CD14-positive monocyte (primary cell): ENCODE results near the gene CEP112. TPM values are rescaled to one million over a fixed set of nuclear protein-coding genes. Genes with fewer than 3 reads are reported as not detected.

Source experiments
- DNase-seq, 3 donors: peaks; one replicate each; pipeline ENCODE4 v3.0.0-alpha.2; 2011 to 2022
- H2AFZ ChIP-seq: 2 replicates; pipeline ENCODE4 v1.6.0; 2012; ENCODE audit warnings: mild to moderate bottlenecking, low read depth, low read length, inconsistent platforms; ENCODE audit not compliant: insufficient read depth, poor library complexity, severe bottlenecking
- H3K27ac ChIP-seq, 2 donors: 1 replicate in 1 of 2; 2 replicates in 1 of 2; pipeline ENCODE4 v1.5.1; 2012 to 2013; ENCODE audit warnings: low read length in 2 of 2, control low read depth in 1 of 2, inconsistent platforms in 1 of 2, low read depth in 1 of 2, mild to moderate bottlenecking in 1 of 2
- H3K27me3 ChIP-seq, 2 donors: one replicate each; pipeline versions ENCODE4 v1.6.0 to v1.6.1; 2011 to 2013; ENCODE audit warnings: low read length in 2 of 2; ENCODE audit not compliant: control insufficient read depth in 2 of 2, insufficient read depth in 2 of 2
- H3K36me3 ChIP-seq, 2 donors: replicated peaks in 1 of 2; 1 replicate in 1 of 2; 2 replicates in 1 of 2; pipeline versions ENCODE4 v1.5.1 to v1.6.1; 2012 to 2013; ENCODE audit warnings: low read length in 2 of 2, control low read depth in 1 of 2, inconsistent platforms in 1 of 2, mild to moderate bottlenecking in 1 of 2; ENCODE audit not compliant: insufficient read depth in 2 of 2, control insufficient read depth in 1 of 2
- H3K4me1 ChIP-seq, 2 donors: 1 replicate in 1 of 2; 2 replicates in 1 of 2; pipeline versions ENCODE4 v1.5.1 to v1.6.1; 2012 to 2013; ENCODE audit warnings: low read length in 2 of 2, control low read depth in 1 of 2, inconsistent platforms in 1 of 2, mild to moderate bottlenecking in 1 of 2, moderate library complexity in 1 of 2; ENCODE audit not compliant: insufficient read depth in 2 of 2, control insufficient read depth in 1 of 2
- H3K4me2 ChIP-seq: replicated peaks from 2 replicates; pipeline ENCODE3; 2012; ENCODE audit warnings: low read length, moderate library complexity, mild to moderate bottlenecking; ENCODE audit not compliant: poor library complexity, severe bottlenecking; ENCODE audit errors: extremely low read depth
- H3K4me3 ChIP-seq, 3 experiments: fragments of 200-600 bp in 1 of 3; sonication (generic) in 1 of 3; replicated peaks in 1 of 3; 1 replicate in 2 of 3; 2 replicates in 1 of 3; pipeline ENCODE4 v1.5.1; 2011 to 2013; ENCODE audit warnings: low read length in 3 of 3, mild to moderate bottlenecking in 3 of 3, control low read depth in 2 of 3, low read depth in 2 of 3, inconsistent platforms in 1 of 3, moderate library complexity in 1 of 3
- H3K79me2 ChIP-seq: 2 replicates; pipeline ENCODE4 v1.6.0; 2012; ENCODE audit warnings: mild to moderate bottlenecking, control low read depth, inconsistent platforms, low read length, moderate library complexity; ENCODE audit not compliant: insufficient read depth
- H3K9ac ChIP-seq: 2 replicates; pipeline ENCODE4 v1.6.0; 2017; ENCODE audit warnings: low read length, mild to moderate bottlenecking; ENCODE audit not compliant: insufficient read depth, poor library complexity, severe bottlenecking
- H3K9me3 ChIP-seq, 2 donors: replicated peaks in 1 of 2; 1 replicate in 1 of 2; 2 replicates in 1 of 2; pipeline versions ENCODE4 v1.5.1 to v1.6.1; 2012 to 2013; ENCODE audit warnings: low read length in 2 of 2, control low read depth in 1 of 2; ENCODE audit not compliant: control insufficient read depth in 1 of 2, insufficient read depth in 1 of 2
- H4K20me1 ChIP-seq: 2 replicates; pipeline ENCODE4 v1.6.0; 2012; ENCODE audit warnings: mild to moderate bottlenecking, low read length, control low read depth, moderate library complexity; ENCODE audit not compliant: insufficient read depth
- H3K27ac Mint-ChIP-seq, 7 donors: one replicate each; pipeline ENCODE4 v1.8.0; 2020; ENCODE audit warnings: mild to moderate bottlenecking in 7 of 7, mixed read lengths in 7 of 7, moderate library complexity in 6 of 7, inconsistent platforms in 2 of 7
- H3K27me3 Mint-ChIP-seq, 3 donors: one replicate each; pipeline ENCODE4 v1.8.0; 2021 to 2022; ENCODE audit warnings: low read depth in 3 of 3, mild to moderate bottlenecking in 3 of 3, mixed read lengths in 3 of 3, moderate library complexity in 3 of 3, inconsistent platforms in 1 of 3
- H3K36me3 Mint-ChIP-seq, 2 donors: one replicate each; pipeline ENCODE4 v1.8.0; 2020; ENCODE audit warnings: mixed read lengths in 2 of 2, inconsistent platforms in 1 of 2, mild to moderate bottlenecking in 1 of 2
- H3K4me1 Mint-ChIP-seq: one replicate; pipeline ENCODE4 v1.8.0; 2020; ENCODE audit warnings: mild to moderate bottlenecking, mixed read lengths
- H3K4me3 Mint-ChIP-seq, 2 donors: one replicate each; pipeline ENCODE4 v1.8.0; 2020; ENCODE audit warnings: mild to moderate bottlenecking in 2 of 2, mixed read lengths in 2 of 2, moderate library complexity in 1 of 2
- H3K9me3 Mint-ChIP-seq, 7 donors: one replicate each; pipeline ENCODE4 v1.8.0; 2020 to 2022; ENCODE audit warnings: mixed read lengths in 7 of 7, mild to moderate bottlenecking in 6 of 7, moderate library complexity in 6 of 7, inconsistent platforms in 2 of 7
- WGBS: methylation state at CpG from one replicate; pipeline ENCODE4 v1.1.5; 2013; ENCODE audit warnings: missing lambda C conversion rate; ENCODE audit not compliant: insufficient coverage; 5-methylcytosine and 5-hydroxymethylcytosine counted together
- intact Hi-C, 2 donors: fragments of 100-400 bp; cut with micrococcal nuclease; formaldehyde crosslinking; loops; one replicate each; pipeline versions ENCODE4 v1.15.0 to v1.15.1; 2023
- polyA plus RNA-seq, 3 donors: library from polyadenylated mRNA; depleted of rRNA in 1 of 3; unstranded in 2 of 3; stranded (reverse) in 1 of 3; fragments of 300-500 nt in 2 of 3; fragments of >200 nt in 1 of 3; fragmentation: Illumina TruSeq in 2 of 3; gene quantifications; 1 replicate in 2 of 3; 2 replicates in 1 of 3; pipeline ENCODE4 v1.2.3, GENCODE V29; 2012 to 2021
- TF ChIP-seq, protein P1 (sequence below): fragments of 200-600 bp; IDR thresholded peaks from one replicate; pipeline ENCODE4 v1.8.0; 2022; ENCODE audit warnings: antibody characterized with exemption, mild to moderate bottlenecking

CEP112 gene
- polyA plus RNA-seq, 3 donors = 0.10 TPM; not detected in 2

DNA sequence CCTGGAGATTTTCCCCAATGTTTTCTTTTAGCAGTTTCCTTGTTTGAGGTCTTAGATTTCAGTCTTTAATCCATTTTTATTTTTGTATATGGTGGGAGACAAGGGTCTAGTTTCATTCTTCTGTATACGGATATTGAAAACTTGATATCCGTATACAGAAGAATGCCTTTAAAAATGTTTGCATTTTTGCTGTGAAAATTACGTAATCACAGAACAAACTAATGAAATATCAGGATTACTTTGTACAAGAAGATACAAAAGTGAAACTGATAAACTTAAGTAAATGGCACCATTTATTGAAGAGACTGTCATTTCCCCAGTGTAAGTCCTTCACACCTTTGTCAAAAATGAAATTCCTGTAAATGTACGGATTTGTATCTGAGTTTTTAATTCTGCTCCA is 13.3 kb downstream of the CEP112 start:
- no peaks in the 10 kb centered on the region for H4K20me1 ChIP-seq
- H3K27me3 Mint-ChIP-seq = peaks cover 0 to 2% (median under 1%) of the 10 kb centered on the region in 3 donors
- H3K4me3 Mint-ChIP-seq = no peak overlapping the region
- no peak overlapping the region for H2AFZ ChIP-seq
- H3K4me1 ChIP-seq = no peaks in the 10 kb centered on the region
- no peak overlapping the region for H3K4me3 ChIP-seq
- DNase-seq = no peak
- WGBS = no CpG with 5 or more reads among the region's 4 CpGs
- H3K4me1 Mint-ChIP-seq = no peaks in the 10 kb centered on the region
- H3K36me3 Mint-ChIP-seq = no peaks in the 10 kb centered on the region
- H3K27ac Mint-ChIP-seq = no peak overlapping the region
- no peak overlapping the region for H3K27ac ChIP-seq
- H3K9me3 Mint-ChIP-seq = peaks cover 0 to 4% (median 0%) of the 10 kb centered on the region in 7 donors
- intact Hi-C loops = no loop called here
- H3K9ac ChIP-seq = no peak overlapping the region
- H3K9me3 ChIP-seq = no peaks in the 10 kb centered on the region
- H3K27me3 ChIP-seq = no peaks in the 10 kb centered on the region
- H3K4me2 ChIP-seq = no peak overlapping the region
- TF ChIP-seq, protein P1, sequence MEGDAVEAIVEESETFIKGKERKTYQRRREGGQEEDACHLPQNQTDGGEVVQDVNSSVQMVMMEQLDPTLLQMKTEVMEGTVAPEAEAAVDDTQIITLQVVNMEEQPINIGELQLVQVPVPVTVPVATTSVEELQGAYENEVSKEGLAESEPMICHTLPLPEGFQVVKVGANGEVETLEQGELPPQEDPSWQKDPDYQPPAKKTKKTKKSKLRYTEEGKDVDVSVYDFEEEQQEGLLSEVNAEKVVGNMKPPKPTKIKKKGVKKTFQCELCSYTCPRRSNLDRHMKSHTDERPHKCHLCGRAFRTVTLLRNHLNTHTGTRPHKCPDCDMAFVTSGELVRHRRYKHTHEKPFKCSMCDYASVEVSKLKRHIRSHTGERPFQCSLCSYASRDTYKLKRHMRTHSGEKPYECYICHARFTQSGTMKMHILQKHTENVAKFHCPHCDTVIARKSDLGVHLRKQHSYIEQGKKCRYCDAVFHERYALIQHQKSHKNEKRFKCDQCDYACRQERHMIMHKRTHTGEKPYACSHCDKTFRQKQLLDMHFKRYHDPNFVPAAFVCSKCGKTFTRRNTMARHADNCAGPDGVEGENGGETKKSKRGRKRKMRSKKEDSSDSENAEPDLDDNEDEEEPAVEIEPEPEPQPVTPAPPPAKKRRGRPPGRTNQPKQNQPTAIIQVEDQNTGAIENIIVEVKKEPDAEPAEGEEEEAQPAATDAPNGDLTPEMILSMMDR = no peak
- H3K36me3 ChIP-seq = no peaks in the 10 kb centered on the region
- no peaks in the 10 kb centered on the region for H3K79me2 ChIP-seq

DNA sequence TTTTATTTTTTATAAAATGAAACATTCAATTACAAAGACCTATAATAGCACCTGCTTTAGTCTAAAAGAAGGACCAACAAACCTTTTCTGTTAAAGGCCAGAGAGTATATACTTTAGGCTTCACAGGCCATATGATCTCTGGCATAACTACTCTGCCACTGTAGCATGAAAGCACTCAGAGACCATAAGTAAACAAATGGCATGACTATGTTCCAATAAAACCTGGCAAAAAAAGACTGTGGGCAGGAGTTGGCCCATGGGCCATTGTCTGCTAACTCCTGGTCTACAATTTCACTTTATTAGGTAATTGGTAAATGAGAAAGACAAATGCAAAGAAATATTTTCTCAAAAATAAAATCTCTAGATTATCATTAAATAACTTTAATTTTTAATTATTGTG is 14.9 kb downstream of the CEP112 start:
- Mint-ChIP-seq H3K4me3 (no peak overlapping the region), H3K9me3 (peaks cover 0 to 4% (median 0%) of the 10 kb centered on the region in 7 donors), H3K27ac (no peak overlapping the region), H3K36me3 (no peaks in the 10 kb centered on the region), H3K4me1 (no peaks in the 10 kb centered on the region), H3K27me3 (peaks cover 0 to 2% (median 2%) of the 10 kb centered on the region in 3 donors)
- TF ChIP-seq, protein P1 = no peak
- Histone ChIP-seq H3K4me3 (no peak overlapping the region), H3K4me2 (no peak overlapping the region), H4K20me1 (no peaks in the 10 kb centered on the region), H3K79me2 (no peaks in the 10 kb centered on the region), H3K27ac (no peak overlapping the region), H2AFZ (no peak overlapping the region), H3K9ac (no peak overlapping the region), H3K27me3 (no peaks in the 10 kb centered on the region), H3K4me1 (no peaks in the 10 kb centered on the region), H3K9me3 (no peaks in the 10 kb centered on the region), H3K36me3 (no peaks in the 10 kb centered on the region)
- DNase-seq = no peak
- intact Hi-C loops = no loop called here
